Measurements from ENCODE around the gene NGDN. TPM values are rescaled to one million over a fixed set of nuclear protein-coding genes. Genes with fewer than 3 reads are reported as not detected.

NGDN gene
- total RNA-seq, 4 donors from 2014 or later = 35.8 to 45.6 (median 36.5) TPM

DNA sequence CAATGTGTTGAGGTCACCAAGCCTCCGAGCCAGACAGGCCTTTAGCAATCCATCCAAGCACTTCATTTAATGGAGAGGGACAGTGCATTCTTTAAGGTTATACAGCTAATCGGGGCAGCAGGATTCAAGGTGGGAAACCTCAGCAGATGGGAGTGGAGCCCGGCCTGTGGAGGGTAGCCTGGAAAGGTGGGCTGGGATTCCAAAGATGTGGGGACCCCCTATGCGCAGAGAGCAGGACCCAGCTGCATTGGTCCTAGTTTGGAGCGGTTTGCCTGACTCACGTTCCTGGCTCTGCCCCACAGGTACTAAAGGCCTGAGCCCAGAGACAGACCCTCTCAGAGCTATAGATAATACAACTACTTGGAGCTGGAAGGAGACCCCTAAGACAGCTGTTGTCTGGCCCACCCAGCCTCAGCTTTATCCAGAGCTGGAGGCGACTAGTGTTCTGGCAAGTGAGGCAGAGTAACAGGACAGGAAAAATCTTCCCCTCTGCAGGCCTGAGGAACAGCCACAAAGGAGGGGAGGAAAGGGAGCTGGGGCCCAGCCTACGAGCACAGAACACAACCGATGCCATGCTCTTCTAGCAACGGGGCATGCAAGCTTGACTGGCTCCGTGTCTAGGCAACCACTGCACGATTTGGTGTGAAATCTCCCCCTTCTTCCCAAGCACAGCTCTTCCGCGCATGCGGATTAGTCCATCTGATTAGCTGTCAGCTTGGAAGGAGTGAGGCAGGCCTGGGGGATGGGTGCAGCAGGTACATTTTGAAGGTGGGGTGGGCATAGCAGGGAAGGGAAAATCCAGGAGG, 33.0 kb upstream of the NGDN start:
- Histone ChIP-seq H3K27me3 (no peaks in the 10 kb centered on the region), H3K9me3 (no peaks in the 10 kb centered on the region), H3K27ac (no peak overlapping the region), H3K4me1 (no peaks in the 10 kb centered on the region), H3K36me3 (no peaks in the 10 kb centered on the region), H3K4me3 (no peak overlapping the region)
- TF ChIP-seq EP300 (IDR thresholded peaks at IDR 0.05) (no peak), POLR2A (IDR thresholded peaks at IDR 0.05) (no peak)
- TF ChIP-seq, protein P1, sequence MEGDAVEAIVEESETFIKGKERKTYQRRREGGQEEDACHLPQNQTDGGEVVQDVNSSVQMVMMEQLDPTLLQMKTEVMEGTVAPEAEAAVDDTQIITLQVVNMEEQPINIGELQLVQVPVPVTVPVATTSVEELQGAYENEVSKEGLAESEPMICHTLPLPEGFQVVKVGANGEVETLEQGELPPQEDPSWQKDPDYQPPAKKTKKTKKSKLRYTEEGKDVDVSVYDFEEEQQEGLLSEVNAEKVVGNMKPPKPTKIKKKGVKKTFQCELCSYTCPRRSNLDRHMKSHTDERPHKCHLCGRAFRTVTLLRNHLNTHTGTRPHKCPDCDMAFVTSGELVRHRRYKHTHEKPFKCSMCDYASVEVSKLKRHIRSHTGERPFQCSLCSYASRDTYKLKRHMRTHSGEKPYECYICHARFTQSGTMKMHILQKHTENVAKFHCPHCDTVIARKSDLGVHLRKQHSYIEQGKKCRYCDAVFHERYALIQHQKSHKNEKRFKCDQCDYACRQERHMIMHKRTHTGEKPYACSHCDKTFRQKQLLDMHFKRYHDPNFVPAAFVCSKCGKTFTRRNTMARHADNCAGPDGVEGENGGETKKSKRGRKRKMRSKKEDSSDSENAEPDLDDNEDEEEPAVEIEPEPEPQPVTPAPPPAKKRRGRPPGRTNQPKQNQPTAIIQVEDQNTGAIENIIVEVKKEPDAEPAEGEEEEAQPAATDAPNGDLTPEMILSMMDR (IDR thresholded peaks at IDR 0.05) = no peak
- WGBS, 2 donors = 63 to 68% methylated on average over 15 of the region's 15 CpGs
- no peak for DNase-seq (ENCODE audit: low spot score in 2 of 2)

DNA sequence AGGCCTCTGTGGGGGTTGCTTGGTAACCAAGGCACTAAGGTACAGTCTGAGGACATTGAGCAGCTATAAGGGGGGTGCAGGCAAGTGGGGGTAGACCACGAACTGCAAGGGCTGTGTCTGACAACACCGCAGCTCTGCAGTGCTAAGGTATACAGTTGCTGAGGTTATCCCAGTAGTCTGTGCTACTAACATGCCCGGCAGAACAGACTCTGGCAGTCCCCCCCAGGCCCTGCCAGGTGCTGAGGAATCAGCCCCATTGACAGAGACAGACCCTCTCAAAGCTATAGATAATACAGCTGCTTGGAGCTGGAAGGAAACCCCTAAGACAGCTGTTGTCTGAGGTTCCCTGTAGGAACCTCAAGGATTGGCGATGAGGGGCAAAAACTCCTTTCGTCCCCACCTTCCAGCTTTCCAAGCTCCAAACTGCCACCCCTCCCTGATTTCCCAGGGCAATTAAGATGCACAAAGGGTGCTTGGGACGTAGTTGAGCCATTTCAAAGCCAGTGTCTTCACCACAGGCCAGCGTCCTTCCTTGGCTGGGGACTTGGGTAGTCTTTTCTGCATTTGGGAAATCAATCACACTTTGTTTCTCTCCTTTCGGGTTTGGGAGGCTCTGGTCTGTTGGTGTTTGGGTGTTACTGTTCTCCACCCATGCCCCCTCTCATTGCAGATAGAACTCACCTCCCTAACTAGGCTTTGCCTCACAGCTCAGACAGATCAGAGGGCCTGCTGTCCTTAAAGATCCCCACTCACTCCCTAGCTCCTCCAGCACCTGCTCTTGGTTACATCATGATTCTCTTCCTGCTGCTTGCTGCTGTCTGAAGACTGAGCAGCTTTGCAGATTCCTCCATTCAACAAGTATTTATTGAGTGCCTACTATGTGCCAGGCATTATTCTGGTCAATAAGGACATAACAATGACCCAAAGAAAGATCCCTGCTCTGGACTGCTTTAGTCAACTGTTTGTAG, 32.1 kb upstream of the NGDN start:
- Histone ChIP-seq H3K9me3 (no peaks in the 10 kb centered on the region), H3K36me3 (no peaks in the 10 kb centered on the region), H3K27ac (no peak overlapping the region), H3K4me3 (no peak overlapping the region), H3K4me1 (no peaks in the 10 kb centered on the region), H3K27me3 (no peaks in the 10 kb centered on the region)
- TF ChIP-seq, protein P1 (IDR thresholded peaks at IDR 0.05) = no peak
- no peak for TF ChIP-seq POLR2A (IDR thresholded peaks at IDR 0.05)
- TF ChIP-seq EP300 (IDR thresholded peaks at IDR 0.05) = no peak
- WGBS, 2 donors = 73 to 86% methylated on average over 7 to 8 of the region's 8 CpGs
- no peak for DNase-seq (ENCODE audit: low spot score in 2 of 2)

DNA sequence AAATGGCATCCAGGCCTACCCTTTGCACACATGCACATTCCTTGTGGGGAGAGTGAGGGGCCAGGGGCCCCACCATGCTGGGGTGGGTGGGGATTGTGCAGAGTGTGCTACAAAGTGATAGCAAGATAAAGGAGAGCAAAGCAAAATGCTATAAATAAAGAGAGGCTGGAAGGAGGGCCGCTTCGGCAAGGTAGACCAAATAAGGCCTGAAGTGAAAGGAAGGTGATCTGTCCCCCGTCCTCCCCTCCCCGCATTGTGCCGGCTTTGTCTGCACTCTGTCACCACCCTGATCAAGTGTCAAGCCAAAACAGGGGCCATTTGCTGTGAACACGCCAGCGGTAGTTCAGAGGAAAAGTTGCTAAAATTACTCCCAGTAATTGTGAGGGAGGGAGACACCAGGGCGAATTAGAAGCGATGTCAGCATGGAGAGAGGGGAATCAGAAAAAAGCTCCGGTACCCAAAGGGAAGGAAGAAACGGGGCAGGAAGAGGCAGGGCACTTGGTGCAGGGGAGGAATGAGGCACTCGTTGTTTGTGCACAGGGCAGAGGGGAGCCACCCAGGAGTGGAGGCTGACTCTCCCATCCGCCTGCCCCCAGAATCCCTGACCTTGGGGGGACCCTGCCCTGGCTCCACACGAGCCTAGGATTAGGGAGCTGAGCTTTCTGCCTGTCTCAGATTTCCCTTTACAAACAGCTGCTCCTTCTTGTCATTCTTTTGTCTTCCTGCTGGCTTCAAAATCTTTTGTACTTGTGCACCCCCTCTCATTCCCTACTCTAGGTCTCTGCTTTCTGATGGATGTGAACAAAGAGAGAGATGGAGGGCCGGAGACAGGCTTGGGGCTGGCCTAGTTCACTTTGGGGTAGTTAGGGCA, 31.2 kb upstream of the NGDN start:
- 45 to 51% methylated on average over 15 of the region's 15 CpGs for WGBS, 2 donors
- H3K27ac ChIP-seq = no peak overlapping the region
- no peaks in the 10 kb centered on the region for H3K4me1 ChIP-seq

DNA sequence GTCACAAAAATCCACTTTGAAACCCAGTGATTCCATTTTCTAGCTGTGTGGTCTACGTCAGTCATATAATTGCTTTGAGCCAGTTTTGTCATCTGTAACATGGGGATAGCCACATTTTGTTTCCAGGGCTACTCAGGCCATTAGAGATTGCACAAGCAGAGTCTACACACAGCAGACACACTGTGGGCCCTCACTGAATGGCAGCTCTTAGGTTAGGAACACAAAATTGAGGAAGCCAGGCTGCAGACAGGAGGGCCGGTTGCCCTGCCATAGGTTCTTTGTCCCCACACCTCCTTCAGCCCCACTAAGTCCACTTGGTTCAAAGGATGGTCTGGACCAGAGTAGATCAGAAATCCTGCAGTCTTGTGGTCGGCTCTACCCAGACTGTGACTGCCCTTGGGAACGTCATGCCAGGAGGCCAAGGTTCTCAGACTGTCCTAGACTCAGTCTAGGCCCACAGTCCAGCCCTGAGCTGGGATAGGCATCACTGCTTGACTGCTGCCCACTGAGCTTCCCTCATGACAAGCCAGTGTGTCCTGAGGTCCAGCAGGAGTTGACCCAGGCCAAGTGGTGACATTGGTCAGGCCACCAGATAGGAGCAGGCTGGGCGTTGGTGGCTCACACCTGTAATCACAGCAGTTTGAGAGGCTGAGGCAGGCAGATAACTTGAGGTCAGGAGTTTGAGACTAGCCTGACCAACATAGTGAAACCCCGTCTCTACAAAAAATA, 30.2 kb upstream of the NGDN start:
- WGBS, 2 donors = 90 to 92% methylated on average over 6 of the region's 6 CpGs

More for the DNA sequence above, 31.2 kb upstream of the NGDN start:
- Histone ChIP-seq H3K27me3 (no peaks in the 10 kb centered on the region), H3K36me3 (no peaks in the 10 kb centered on the region), H3K4me3 (no peak overlapping the region), H3K9me3 (no peaks in the 10 kb centered on the region)
- DNase-seq (ENCODE audit: low spot score in 2 of 2) = no peak
- TF ChIP-seq POLR2A (IDR thresholded peaks at IDR 0.05) (no peak), EP300 (IDR thresholded peaks at IDR 0.05) (no peak)
- TF ChIP-seq, protein P1 (IDR thresholded peaks at IDR 0.05) = no peak

More for the DNA sequence above, 30.2 kb upstream of the NGDN start:
- Histone ChIP-seq H3K27ac (no peak overlapping the region), H3K9me3 (no peaks in the 10 kb centered on the region), H3K4me1 (no peaks in the 10 kb centered on the region), H3K4me3 (no peak overlapping the region), H3K27me3 (no peaks in the 10 kb centered on the region), H3K36me3 (no peaks in the 10 kb centered on the region)
- TF ChIP-seq POLR2A (IDR thresholded peaks at IDR 0.05) = no peak
- TF ChIP-seq, protein P1 (IDR thresholded peaks at IDR 0.05) = no peak
- no peak for TF ChIP-seq EP300 (IDR thresholded peaks at IDR 0.05)
- DNase-seq (ENCODE audit: low spot score in 2 of 2) = no peak

Data from tibial nerve (tissue), 4 donors.